GM13976 (cell line): ENCODE results near the gene CBFA2T2.

Source experiments
- DNase-seq: peaks from one replicate; pipeline ENCODE4 v3.0.0; 2012; ENCODE audit warnings: low spot score
- CTCF ChIP-seq: IDR thresholded peaks from 2 replicates; pipeline ENCODE4 v1.5.1; 2012; ENCODE audit warnings: borderline replicate concordance, mild to moderate bottlenecking; ENCODE audit not compliant: insufficient read depth; ENCODE audit errors: extremely low read depth, missing control alignments, control extremely low read depth
- in situ Hi-C: fragments of 300-500 bp; cut with MboI; formaldehyde crosslinking; loops from one replicate; pipeline ENCODE4 v1.12.0; 2022; ENCODE audit warnings: low sequenced_read_pairs, mixed read lengths, inconsistent platforms; ENCODE audit not compliant: unreplicated experiment

CBFA2T2 gene

GRCh38 chr20:33653218-33653899 lies 163.5 kb downstream of the CBFA2T2 start:
- in situ Hi-C loops = no loop called here
- TF ChIP-seq CTCF = peak; percentile 67
- peak; percentile 83 for DNase-seq

GRCh38 chr20:33653900-33654596 lies 164.2 kb downstream of the CBFA2T2 start:
- no peak for TF ChIP-seq CTCF
- in situ Hi-C loops = no loop called here
- DNase-seq = no peak

GRCh38 chr20:33654680-33655161 lies 164.8 kb downstream of the CBFA2T2 start:
- in situ Hi-C loops = no loop called here
- DNase-seq = no peak
- TF ChIP-seq CTCF = no peak

GRCh38 chr20:33655164-33655563 lies 165.3 kb downstream of the CBFA2T2 start:
- TF ChIP-seq CTCF = no peak
- in situ Hi-C loops = no loop called here
- no peak for DNase-seq

- in situ Hi-C loops = no loop called here
- no peak for DNase-seq
- TF ChIP-seq CTCF = no peak
These were observed 166.3 kb downstream of the CBFA2T2 start for GRCh38 chr20:33656010-33656782.

GRCh38 chr20:33656783-33657703 lies 167.1 kb downstream of the CBFA2T2 start:
- TF ChIP-seq CTCF = no peak
- DNase-seq = no peak
- in situ Hi-C loops = no loop called here
